Measurements from ENCODE around the gene WNT2.

DNA sequence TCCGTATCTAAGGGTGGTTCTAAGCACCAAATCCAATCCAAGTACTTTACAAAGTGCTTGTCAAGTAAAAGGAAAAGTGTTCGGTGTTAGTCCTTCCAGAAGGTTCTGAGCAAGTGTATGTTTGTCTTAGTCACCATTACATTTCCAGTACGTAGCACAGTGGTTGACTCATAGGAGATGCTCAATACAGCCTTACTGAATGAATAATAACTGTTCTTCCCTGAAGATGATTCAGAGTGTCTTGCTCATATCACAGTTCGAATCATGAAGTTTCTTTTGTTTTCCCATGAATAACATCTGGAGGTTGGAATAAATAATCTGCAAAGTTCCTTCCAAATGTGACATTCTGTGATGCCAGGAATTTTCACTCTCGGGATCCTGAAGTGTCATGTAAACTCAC, 53.4 kb downstream of the WNT2 start:
- no peak for TF ChIP-seq TARDBP (IDR thresholded peaks at IDR 0.05)
- TF ChIP-seq SUZ12 (IDR thresholded peaks at IDR 0.05), result no peak
- no peak for TF ChIP-seq ELF4 (IDR thresholded peaks at IDR 0.05)
- no peak for TF ChIP-seq L3MBTL2 (conservative IDR thresholded peaks at IDR 0.05)
- no peak for TF ChIP-seq FOXK2 (IDR thresholded peaks at IDR 0.05)
- no peak for TF ChIP-seq HDGF (IDR thresholded peaks at IDR 0.05; ENCODE audit: borderline replicate concordance)
- no peak for TF ChIP-seq FOXM1 (IDR thresholded peaks at IDR 0.05; ENCODE audit: borderline replicate concordance)
- TF ChIP-seq LEF1 (IDR thresholded peaks at IDR 0.05; ENCODE audit: borderline replicate concordance), result no peak

Measured in HEK293T (cell line).